HepG2 (cell line): ENCODE results near the gene CALN1. TPM values are rescaled to one million over a fixed set of nuclear protein-coding genes. Genes with fewer than 3 reads are reported as not detected.

Experiments used
- ATAC-seq: fragments of 200-7000 bp; cut with Tn5 transposase; 3 replicates; pipeline ENCODE4 v1.9.1; 2020; ENCODE audit warnings: mild to moderate bottlenecking, moderate library complexity
- BruUV-seq: library from RNA; stranded (reverse); fragments of 400-500 nt; replicated peaks from 2 replicates; lab custom pipeline; 2021; lab: Mats Ljungman, UMichigan
- CTCF ChIA-PET: fragments of 300-600 bp; formaldehyde crosslinking; extraction: SDS; loops from one replicate; lab custom pipeline; 2021; ENCODE audit warnings: low total read pairs, inconsistent platforms, low intra/inter-chr PET ratio; lab: Yijun Ruan, JAX
- POLR2A ChIA-PET: fragments of 350-600 bp; sonication (Branson Sonifier 250); formaldehyde crosslinking; loops from one replicate; lab custom pipeline; 2020; ENCODE audit warnings: antibody characterized with exemption, inconsistent platforms; lab: Yijun Ruan, JAX
- DNase-seq: peaks from one replicate; pipeline ENCODE4 v3.0.0-alpha.2; 2015; ENCODE audit warnings: low spot score
- FAIRE-seq: peaks from 3 replicates; lab custom pipeline; 2011; peaks lifted over from hg19 to GRCh38; lab: Jason Lieb, UNC
- H2AFZ ChIP-seq: one replicate; pipeline ENCODE4 v1.6.1; 2011; ENCODE audit warnings: low read length, inconsistent platforms
- H3K27ac ChIP-seq: fragments of 300-600 bp; 3 replicates; pipeline ENCODE4 v1.8.0; 2011; ENCODE audit warnings: mixed run types, mild to moderate bottlenecking, mixed read lengths, low read length, inconsistent platforms; ENCODE audit not compliant: insufficient read depth; ENCODE audit errors: extremely low read length
- H3K27me3 ChIP-seq, 2 experiments: fragments of 200-600 bp in 1 of 2; 2 replicates in 1 of 2; 3 replicates in 1 of 2; pipeline versions ENCODE4 v1.6.0 to v1.8.0; 2011; ENCODE audit warnings: low read length in 2 of 2, mild to moderate bottlenecking in 2 of 2, moderate library complexity in 2 of 2, inconsistent platforms in 1 of 2; ENCODE audit not compliant: insufficient read depth in 2 of 2, control insufficient read depth in 1 of 2
- H3K36me3 ChIP-seq, 2 experiments: fragments of 200-600 bp in 1 of 2; replicated peaks in 1 of 2; 2 replicates in 1 of 2; 3 replicates in 1 of 2; pipeline versions ENCODE4 v1.5.1 to v1.8.0; 2011; ENCODE audit warnings: low read length in 2 of 2, inconsistent platforms in 1 of 2; ENCODE audit not compliant: insufficient read depth in 2 of 2, control insufficient read depth in 1 of 2
- H3K4me1 ChIP-seq: 2 replicates; pipeline ENCODE4 v1.5.1; 2012; ENCODE audit warnings: low read length, inconsistent platforms; ENCODE audit not compliant: insufficient read depth
- H3K4me2 ChIP-seq: 2 replicates; pipeline ENCODE4 v1.6.0; 2011; ENCODE audit warnings: low read depth, low read length, inconsistent platforms
- H3K4me3 ChIP-seq, 3 experiments: fragments of 200-600 bp in 1 of 3; sonication (generic), shearing (Covaris generic) in 1 of 3; replicated peaks in 1 of 3; 2 replicates each; pipeline ENCODE4 v1.5.1; 2011 to 2016; ENCODE audit warnings: low read length in 3 of 3, inconsistent platforms in 2 of 3, low read depth in 2 of 3, mild to moderate bottlenecking in 2 of 3, control low read depth in 1 of 3, mixed read lengths in 1 of 3; ENCODE audit not compliant: insufficient read depth in 1 of 3
- H3K79me2 ChIP-seq: one replicate; pipeline ENCODE4 v1.6.1; 2011; ENCODE audit warnings: low read length, inconsistent platforms; ENCODE audit not compliant: insufficient read depth
- H3K9ac ChIP-seq: 2 replicates; pipeline ENCODE4 v1.6.0; 2011; ENCODE audit warnings: mild to moderate bottlenecking, low read depth, low read length, inconsistent platforms; ENCODE audit not compliant: insufficient read depth
- H3K9me3 ChIP-seq: 2 replicates; pipeline ENCODE4 v1.5.1; 2012; ENCODE audit warnings: mild to moderate bottlenecking, low read length
- H4K20me1 ChIP-seq: 2 replicates; pipeline ENCODE4 v1.6.0; 2011; ENCODE audit warnings: inconsistent platforms, mild to moderate bottlenecking, low read length, moderate library complexity; ENCODE audit not compliant: insufficient read depth
- MBD4 ChIP-seq: IDR thresholded peaks from 2 replicates; pipeline ENCODE4 v1.6.1; 2012; ENCODE audit warnings: low read length, inconsistent platforms, borderline replicate concordance
- ZNF75D ChIP-seq: sonication (generic); formaldehyde crosslinking; IDR thresholded peaks from 2 replicates; pipeline ENCODE4 v1.8.1; 2023; ENCODE audit warnings: missing genetic modification reagents, mild to moderate bottlenecking, borderline replicate concordance
- ZNF891 ChIP-seq: sonication (generic); formaldehyde crosslinking; IDR thresholded peaks from 2 replicates; pipeline ENCODE4 v1.5.0; 2020; ENCODE audit warnings: mild to moderate bottlenecking, missing genetic modification reagents
- WGBS: methylation state at CpG from one replicate; pipeline ENCODE4 v1.1.6; 2017; ENCODE audit warnings: low lambda C conversion rate; 5-methylcytosine and 5-hydroxymethylcytosine counted together
- in situ Hi-C: cut with HindIII; loops from 2 replicates; pipeline ENCODE4 v1.10.0; 2017; ENCODE audit warnings: low pct_unique_long_range_greater_than_20kb; ENCODE audit not compliant: extremely low pct_ligation_motif_present
- intact Hi-C: fragments of 100-400 bp; cut with micrococcal nuclease; formaldehyde crosslinking; loops from one replicate; pipeline ENCODE4 v1.10.0; 2022; ENCODE audit not compliant: unreplicated experiment
- polyA plus RNA-seq, 8 experiments: library from polyadenylated mRNA; depleted of rRNA in 3 of 8; stranded (reverse) in 7 of 8; unstranded in 1 of 8; fragments of >200 nt; fragmentation: Illumina TruSeq in 4 of 8; extraction: Trizol in 4 of 8; gene quantifications; 2 replicates each; pipeline versions ENCODE4 v1.2.1 to v1.2.3, GENCODE V29; 2011 to 2016; ENCODE audit warnings: low read depth in 4 of 8, missing spikeins in 1 of 8, mixed read lengths in 1 of 8; ENCODE audit not compliant: insufficient read depth in 1 of 8
- total RNA-seq, 5 experiments: library from RNA; depleted of rRNA; stranded (reverse); fragments of >200 nt; fragmentation: Illumina TruSeq; extraction: Trizol; gene quantifications; 2 replicates each; pipeline ENCODE4 v1.2.3, GENCODE V29; 2016; ENCODE audit warnings: low read depth in 1 of 5
- TF ChIP-seq, protein P1 (sequence below): sonication (generic); formaldehyde crosslinking; IDR thresholded peaks from 2 replicates; pipeline ENCODE4 v1.4.0; 2020; ENCODE audit warnings: missing genetic modification reagents
- TF ChIP-seq, protein P2 (sequence below): sonication (generic); formaldehyde crosslinking; IDR thresholded peaks from 2 replicates; pipeline ENCODE4 v1.8.0; 2022; ENCODE audit warnings: low read depth, missing genetic modification reagents
- TF ChIP-seq, protein P3 (sequence below): sonication (generic); formaldehyde crosslinking; IDR thresholded peaks from 2 replicates; pipeline ENCODE4 v1.4.0; 2020; ENCODE audit warnings: mild to moderate bottlenecking, missing genetic modification reagents

CALN1 gene
- total and polyA plus RNA-seq, 2 of the 13 experiments (the other 11 are each of a cell fraction or from before 2014, with no cell fraction given): not detected

DNA sequence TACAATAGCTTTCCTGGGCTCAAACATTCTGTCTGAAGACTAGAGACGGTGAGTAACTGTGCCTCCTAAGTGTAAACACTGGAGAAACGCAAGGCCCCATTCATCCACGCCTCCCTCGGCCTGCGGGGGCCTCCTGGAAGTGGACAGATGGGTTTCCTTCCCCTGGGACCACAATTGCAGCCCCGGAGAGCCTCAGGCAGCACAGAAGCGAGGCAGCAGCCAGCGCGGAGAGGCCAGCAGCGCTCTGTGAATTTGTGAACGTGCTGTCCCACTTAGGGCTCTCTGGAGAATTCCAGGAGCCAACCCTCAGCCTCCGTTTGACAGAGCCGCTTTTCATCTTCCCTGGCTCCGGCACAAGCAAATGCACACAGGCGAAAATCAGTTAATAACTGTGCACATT lies 23.2 kb upstream of the CALN1 start (continued):
- TF ChIP-seq, protein P1, sequence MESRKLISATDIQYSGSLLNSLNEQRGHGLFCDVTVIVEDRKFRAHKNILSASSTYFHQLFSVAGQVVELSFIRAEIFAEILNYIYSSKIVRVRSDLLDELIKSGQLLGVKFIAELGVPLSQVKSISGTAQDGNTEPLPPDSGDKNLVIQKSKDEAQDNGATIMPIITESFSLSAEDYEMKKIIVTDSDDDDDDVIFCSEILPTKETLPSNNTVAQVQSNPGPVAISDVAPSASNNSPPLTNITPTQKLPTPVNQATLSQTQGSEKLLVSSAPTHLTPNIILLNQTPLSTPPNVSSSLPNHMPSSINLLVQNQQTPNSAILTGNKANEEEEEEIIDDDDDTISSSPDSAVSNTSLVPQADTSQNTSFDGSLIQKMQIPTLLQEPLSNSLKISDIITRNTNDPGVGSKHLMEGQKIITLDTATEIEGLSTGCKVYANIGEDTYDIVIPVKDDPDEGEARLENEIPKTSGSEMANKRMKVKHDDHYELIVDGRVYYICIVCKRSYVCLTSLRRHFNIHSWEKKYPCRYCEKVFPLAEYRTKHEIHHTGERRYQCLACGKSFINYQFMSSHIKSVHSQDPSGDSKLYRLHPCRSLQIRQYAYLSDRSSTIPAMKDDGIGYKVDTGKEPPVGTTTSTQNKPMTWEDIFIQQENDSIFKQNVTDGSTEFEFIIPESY (CRISPR knock-in tag): no peak
- TF ChIP-seq, all 625 proteins: peak for 0

GRCh38 chr7:72430531-72430930 lies 18.4 kb upstream of the CALN1 start:
- Histone ChIP-seq H2AFZ (no peak overlapping the region), H3K27me3 (peaks cover 0 to 7% of the 10 kb centered on the region in 2 experiments; a peak in 1 of 5 replicates), H3K9ac (no peak overlapping the region), H4K20me1 (no peaks in the 10 kb centered on the region), H3K79me2 (no peaks in the 10 kb centered on the region), H3K27ac (no peak overlapping the region), H3K4me1 (no peaks in the 10 kb centered on the region), H3K4me2 (no peak overlapping the region), H3K36me3 (no peaks in the 10 kb centered on the region), H3K4me3 (no peak overlapping the region), H3K9me3 (peaks cover 6% of the 10 kb centered on the region)
- no peak for DNase-seq
- in situ Hi-C loops (no loop called here), intact Hi-C loops (no loop called here)
- ChIA-PET POLR2A (no interaction called here), CTCF (no interaction called here)
- 29% methylated on average over 2 of the region's 7 CpGs for WGBS
- no peak for TF ChIP-seq MBD4
- no peak for TF ChIP-seq ZNF75D (CRISPR knock-in tag)
- TF ChIP-seq, protein P2, sequence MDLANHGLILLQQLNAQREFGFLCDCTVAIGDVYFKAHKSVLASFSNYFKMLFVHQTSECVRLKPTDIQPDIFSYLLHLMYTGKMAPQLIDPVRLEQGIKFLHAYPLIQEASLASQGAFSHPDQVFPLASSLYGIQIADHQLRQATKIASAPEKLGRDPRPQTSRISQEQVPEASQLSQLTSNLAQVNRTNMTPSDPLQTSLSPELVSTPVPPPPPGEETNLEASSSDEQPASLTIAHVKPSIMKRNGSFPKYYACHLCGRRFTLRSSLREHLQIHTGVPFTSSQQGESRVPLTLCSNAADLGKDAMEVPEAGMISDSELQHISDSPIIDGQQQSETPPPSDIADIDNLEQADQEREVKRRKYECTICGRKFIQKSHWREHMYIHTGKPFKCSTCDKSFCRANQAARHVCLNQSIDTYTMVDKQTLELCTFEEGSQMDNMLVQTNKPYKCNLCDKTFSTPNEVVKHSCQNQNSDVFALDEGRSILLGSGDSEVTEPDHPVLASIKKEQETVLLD (CRISPR knock-in tag): no peak
- TF ChIP-seq, protein P3, sequence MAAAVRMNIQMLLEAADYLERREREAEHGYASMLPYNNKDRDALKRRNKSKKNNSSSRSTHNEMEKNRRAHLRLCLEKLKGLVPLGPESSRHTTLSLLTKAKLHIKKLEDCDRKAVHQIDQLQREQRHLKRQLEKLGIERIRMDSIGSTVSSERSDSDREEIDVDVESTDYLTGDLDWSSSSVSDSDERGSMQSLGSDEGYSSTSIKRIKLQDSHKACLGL (CRISPR knock-in tag): no peak
- TF ChIP-seq ZNF891 (CRISPR knock-in tag): no peak
- TF ChIP-seq, all 625 proteins: peak for 0
- ATAC-seq (no peak), FAIRE-seq (no peak)
- BruUV-seq: no TSS peak
